ENCODE results near the gene PDE3A.

Gene PDE3A

GRCh38 chr12:20426957-20427356 is 58.6 kb downstream of the PDE3A start:
- no peak for DNase-seq

GRCh38 chr12:20429852-20430251 is 61.5 kb downstream of the PDE3A start:
- DNase-seq: no peak

- DNase-seq: no peak
Observed at GRCh38 chr12:20432290-20432689, 64.0 kb downstream of the PDE3A start.

GRCh38 chr12:20434996-20435395 is 66.7 kb downstream of the PDE3A start:
- DNase-seq: peak; percentile 46

- DNase-seq: peak; percentile 47
Observed at GRCh38 chr12:20436316-20436715, 68.0 kb downstream of the PDE3A start.

- peak; percentile 92 for DNase-seq
Observed at GRCh38 chr12:20438299-20438779, 70.0 kb downstream of the PDE3A start.

GRCh38 chr12:20439626-20440025 is 71.3 kb downstream of the PDE3A start:
- no peak for DNase-seq

- no peak for DNase-seq
Observed at GRCh38 chr12:20440408-20440807, 72.1 kb downstream of the PDE3A start.

GRCh38 chr12:20442322-20442721 is 74.0 kb downstream of the PDE3A start:
- DNase-seq: no peak

GRCh38 chr12:20443255-20443654 is 74.9 kb downstream of the PDE3A start:
- DNase-seq: no peak

GRCh38 chr12:20443792-20444191 is 75.5 kb downstream of the PDE3A start:
- no peak for DNase-seq

- DNase-seq: no peak
Observed at GRCh38 chr12:20444595-20445170, 76.3 kb downstream of the PDE3A start.

- DNase-seq: peak; percentile 17
Observed at GRCh38 chr12:20445687-20446086, 77.3 kb downstream of the PDE3A start.

GRCh38 chr12:20446836-20447235 is 78.5 kb downstream of the PDE3A start:
- DNase-seq: no peak

GRCh38 chr12:20448781-20449180 is 80.4 kb downstream of the PDE3A start:
- DNase-seq: no peak

GRCh38 chr12:20450591-20451180 is 82.3 kb downstream of the PDE3A start:
- peak; percentile 42 for DNase-seq

GRCh38 chr12:20451761-20452160 is 83.4 kb downstream of the PDE3A start:
- DNase-seq: peak; percentile 91

GRCh38 chr12:20452496-20453010 is 84.2 kb downstream of the PDE3A start:
- DNase-seq: no peak

GRCh38 chr12:20453756-20454310 is 85.5 kb downstream of the PDE3A start:
- DNase-seq: no peak

- DNase-seq: no peak
Observed at GRCh38 chr12:20455001-20455706, 86.8 kb downstream of the PDE3A start.

GRCh38 chr12:20457582-20457981 is 89.2 kb downstream of the PDE3A start:
- no peak for DNase-seq

GRCh38 chr12:20458011-20458410 is 89.7 kb downstream of the PDE3A start:
- DNase-seq: no peak

- no peak for DNase-seq
Observed at GRCh38 chr12:20459920-20460319, 91.6 kb downstream of the PDE3A start.

GRCh38 chr12:20460956-20461355 is 92.6 kb downstream of the PDE3A start:
- no peak for DNase-seq
